Breast epithelium (tissue), 3 donors: Measurements from ENCODE around the gene CRIM1.

Experiments
- CTCF ChIP-seq, 3 donors: fragments of 450-650 bp; IDR thresholded peaks; one replicate each; pipeline ENCODE4 v1.5.1; 2016 to 2017; ENCODE audit warnings: antibody characterized with exemption in 3 of 3, mild to moderate bottlenecking in 3 of 3, moderate library complexity in 3 of 3
- POLR2A ChIP-seq: fragments of 450-650 bp; IDR thresholded peaks from one replicate; pipeline ENCODE4 v1.6.1; 2016; ENCODE audit warnings: antibody characterized with exemption, mild to moderate bottlenecking, moderate library complexity
- POLR2AphosphoS5 ChIP-seq, 3 donors: sonication (generic); formaldehyde crosslinking; IDR thresholded peaks; one replicate each; pipeline ENCODE4 v1.6.1; 2017; ENCODE audit warnings: antibody characterized with exemption in 3 of 3

- TF ChIP-seq CTCF (IDR thresholded peaks at IDR 0.05) (no peak), POLR2AphosphoS5 (IDR thresholded peaks at IDR 0.05) (no peak), POLR2A (no peak)
These were observed 70.2 kb downstream of the CRIM1 start for GRCh38 chr2:36425608-36426355.
